GM19324 (cell line): Measurements from ENCODE around the gene TRAIP.
"Not testable (repeated sequence)": the region's sequence is repeated elsewhere in the genome, so short reads cannot be mapped to it uniquely, and the experiment has no call there.

ENCODE experiments used
- ATAC-seq: cut with Tn5 transposase; IDR thresholded peaks from one replicate; pipeline ENCODE4 v1.9.1; 2021; ENCODE audit warnings: mild to moderate bottlenecking, moderate library complexity; ENCODE audit not compliant: unreplicated experiment, low FRiP score

Gene TRAIP

DNA sequence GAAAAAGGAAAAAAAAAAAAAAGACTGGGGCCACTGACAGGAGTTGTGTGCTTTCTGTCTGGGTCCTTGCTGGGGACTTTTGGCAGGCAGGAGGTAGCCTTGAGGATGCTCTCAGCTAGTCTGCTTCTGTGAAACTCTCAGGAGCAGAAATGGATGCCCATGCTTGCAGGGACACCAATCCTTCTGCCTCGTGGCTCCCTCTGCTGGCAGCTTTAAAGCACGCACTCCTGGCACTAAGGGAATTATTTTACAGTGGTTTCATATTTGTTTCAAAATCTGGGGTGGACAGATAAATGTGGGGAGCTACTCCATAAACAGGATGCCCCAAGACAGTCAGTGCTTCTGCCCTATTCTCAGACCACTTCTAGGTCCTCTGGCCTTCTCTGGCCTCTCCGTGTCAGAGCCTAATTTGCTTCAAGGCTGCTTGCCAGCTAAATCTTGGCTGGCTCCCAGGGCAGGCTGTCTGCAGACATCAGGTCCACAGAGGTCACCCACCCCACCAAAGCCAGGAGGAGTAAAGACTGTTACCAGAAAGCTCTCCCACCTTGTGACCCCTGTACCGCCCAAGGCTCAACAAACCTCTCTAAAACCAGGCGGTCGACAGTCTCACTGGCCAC is 17.1 kb downstream of the TRAIP start:
- no peak for ATAC-seq

DNA sequence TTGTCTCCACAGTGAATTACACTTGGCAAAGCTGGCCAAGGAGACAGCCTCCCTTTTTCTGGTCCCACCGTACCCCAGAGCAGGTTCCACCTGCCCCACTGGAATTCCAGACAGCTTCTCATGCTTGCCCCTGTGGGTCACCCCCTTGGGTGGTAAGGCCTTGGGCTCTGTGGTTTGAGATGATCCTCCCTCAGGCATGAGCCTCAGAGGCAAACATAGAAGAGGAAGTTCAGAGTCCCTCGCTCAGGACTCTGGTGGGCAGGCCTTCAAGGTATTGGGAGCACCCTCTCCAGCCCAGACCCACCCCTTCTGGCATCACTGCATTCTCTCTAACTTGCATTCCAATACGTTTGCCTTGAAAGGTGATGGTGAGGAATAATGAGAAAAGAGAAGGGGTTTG is 25.0 kb downstream of the TRAIP start:
- ATAC-seq, result no peak

DNA sequence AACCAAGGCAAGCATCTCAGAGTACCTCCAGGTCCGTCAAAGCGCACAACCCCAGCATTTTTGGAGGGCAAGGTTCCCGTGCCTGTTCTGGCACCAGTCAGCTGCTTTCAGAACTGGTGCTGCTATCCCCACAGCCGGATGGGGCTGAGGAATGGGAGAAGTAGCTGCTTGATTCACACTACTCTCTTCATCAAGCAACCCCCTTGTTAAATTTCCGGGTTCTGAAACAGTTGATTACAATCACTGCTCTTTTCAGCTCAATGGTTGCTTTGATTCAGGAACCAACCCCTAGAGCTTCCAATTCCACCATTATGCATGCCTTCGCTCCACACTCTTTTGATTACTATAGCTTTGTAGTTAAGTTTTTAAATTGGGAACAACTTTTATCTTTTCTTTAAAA is 30.3 kb downstream of the TRAIP start:
- ATAC-seq, result no peak

DNA sequence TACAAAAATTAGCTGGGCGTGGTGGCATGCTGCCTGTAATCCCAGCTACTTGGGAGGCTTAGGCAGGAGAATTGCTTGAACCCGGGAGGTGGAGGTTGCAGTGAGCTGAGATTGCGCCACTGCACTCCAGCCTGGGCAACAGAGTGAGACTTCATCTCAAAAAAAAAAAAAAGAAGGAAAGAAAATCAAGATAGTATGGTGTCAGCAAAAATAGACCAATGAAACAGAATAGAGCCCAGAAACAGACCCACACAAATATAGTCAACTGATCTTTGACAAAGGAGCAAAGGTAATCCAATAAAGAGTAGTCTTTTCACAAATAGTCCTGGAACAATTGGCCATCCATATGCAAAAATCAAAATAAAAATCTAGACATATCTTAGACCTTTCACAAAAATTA is 33.2 kb downstream of the TRAIP start:
- not testable (repeated sequence) for ATAC-seq

DNA sequence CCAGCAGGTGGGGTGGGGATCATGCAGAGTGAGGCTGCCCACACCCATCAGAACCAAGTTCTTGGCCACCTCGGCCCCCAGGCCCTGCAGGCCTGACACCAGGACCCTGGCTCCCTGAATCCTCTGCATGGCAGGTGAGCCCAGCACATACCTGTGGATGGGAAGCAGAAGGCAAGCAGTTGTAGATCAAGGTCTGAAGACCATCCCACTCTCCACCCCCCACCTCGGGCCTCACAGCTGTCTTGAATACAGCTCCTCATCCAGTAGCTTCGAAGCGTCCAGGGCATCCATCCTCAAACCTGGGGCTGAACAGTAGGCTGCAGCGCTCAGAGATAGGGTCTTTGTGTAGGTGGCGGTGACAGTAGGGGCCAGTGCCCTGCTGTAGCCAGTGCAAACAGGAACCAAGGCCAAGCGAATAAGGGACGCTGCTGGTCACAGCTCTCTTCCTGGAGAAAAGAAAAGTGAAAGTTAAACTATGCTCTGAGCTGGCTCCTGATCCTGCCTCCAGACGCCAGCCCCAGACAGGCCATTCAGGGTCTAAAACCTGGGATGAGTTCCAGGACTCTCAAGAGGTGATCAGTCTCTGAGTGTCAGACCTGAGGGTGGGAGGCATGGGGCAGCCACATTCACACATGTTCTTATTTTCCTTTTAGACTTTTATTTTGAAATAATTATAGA is 42.7 kb downstream of the TRAIP start, which contains the start of gene UBA7:
TSS of gene UBA7 (minus strand) at position 457 of the 678 bp plus-strand sequence. CDS start at position 291, 166 bp downstream.
- peak; percentile 61 for ATAC-seq

DNA sequence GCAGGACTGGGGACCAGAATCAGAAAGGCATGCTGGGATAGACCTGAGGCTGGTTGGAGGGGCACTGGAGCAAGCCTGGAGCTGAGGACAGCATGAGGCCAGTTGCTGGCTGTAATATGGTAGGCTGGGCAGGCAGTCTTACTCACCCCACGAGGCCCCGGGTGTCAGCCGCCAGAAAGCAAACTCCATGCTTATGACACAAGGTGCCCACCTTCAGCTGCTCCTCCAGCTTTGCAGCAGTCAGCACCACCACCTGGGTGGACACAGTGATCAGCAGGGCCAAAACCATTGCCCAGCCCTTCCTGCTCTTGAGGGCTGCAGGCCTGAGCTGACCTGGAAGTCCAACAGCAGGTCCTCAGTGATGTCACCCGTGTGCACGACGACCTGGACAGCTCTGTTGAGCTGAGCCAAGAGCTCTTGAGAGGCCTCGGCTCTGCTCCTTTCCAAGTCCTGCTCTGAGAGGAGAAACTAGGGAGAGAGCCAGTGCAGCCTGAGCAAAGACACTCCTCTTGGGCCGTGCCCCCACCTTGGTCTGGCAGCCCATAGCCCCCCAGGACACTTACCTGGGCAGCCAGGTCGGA is 43.4 kb downstream of the TRAIP start:
- ATAC-seq, result no peak

DNA sequence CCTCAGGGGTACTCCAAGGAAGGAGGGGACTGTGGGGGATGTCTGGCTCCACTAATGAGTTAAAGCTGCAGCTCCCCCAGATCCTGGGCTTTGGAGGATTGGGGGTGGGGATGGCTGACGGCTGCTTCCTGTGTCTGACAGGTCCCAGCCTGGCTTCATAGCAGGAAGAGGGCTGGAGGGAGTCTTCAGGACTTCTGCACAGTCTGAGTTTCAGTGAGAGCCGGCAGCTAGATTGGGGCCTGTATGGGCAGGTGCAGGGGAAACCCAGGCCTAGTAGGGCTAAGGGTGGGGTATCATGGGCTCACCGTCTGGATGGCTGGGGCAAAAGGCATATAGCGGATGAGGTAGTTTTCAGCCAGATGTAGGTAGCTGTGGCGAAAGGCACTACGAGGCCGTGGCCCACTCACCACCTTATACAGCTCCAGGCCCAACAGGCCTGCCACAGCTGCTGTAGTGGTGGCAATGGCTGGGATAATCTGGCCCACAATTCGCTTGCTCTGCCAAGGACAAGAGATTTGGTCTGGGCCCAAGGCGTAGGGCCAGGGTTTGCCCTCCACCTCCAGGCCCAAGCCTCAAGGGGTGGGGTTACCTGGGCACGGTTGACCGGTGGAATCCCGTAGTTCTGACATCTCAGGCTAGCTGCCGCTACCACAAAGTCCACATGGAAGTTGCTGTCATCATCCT is 48.8 kb downstream of the TRAIP start:
- ATAC-seq, result no peak

DNA sequence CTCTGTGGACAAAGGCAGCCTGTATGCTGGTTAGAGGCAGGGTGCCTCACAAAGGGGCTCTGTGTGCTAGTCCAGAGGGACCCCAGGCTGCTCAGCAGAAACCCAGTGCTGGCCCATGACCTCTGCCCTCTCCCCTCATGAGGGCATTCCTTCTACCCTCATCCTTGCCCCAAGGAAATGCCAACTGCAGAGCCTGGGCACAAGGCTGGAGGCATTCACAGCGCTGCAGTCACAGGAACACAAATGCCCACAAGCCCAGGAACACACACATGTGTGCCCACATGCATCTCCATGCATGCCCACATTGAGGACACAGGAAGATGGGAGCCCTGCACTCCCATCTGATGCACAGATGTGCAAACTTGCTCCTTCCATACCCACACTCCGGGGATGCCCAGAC is 49.5 kb downstream of the TRAIP start:
- ATAC-seq, result no peak

DNA sequence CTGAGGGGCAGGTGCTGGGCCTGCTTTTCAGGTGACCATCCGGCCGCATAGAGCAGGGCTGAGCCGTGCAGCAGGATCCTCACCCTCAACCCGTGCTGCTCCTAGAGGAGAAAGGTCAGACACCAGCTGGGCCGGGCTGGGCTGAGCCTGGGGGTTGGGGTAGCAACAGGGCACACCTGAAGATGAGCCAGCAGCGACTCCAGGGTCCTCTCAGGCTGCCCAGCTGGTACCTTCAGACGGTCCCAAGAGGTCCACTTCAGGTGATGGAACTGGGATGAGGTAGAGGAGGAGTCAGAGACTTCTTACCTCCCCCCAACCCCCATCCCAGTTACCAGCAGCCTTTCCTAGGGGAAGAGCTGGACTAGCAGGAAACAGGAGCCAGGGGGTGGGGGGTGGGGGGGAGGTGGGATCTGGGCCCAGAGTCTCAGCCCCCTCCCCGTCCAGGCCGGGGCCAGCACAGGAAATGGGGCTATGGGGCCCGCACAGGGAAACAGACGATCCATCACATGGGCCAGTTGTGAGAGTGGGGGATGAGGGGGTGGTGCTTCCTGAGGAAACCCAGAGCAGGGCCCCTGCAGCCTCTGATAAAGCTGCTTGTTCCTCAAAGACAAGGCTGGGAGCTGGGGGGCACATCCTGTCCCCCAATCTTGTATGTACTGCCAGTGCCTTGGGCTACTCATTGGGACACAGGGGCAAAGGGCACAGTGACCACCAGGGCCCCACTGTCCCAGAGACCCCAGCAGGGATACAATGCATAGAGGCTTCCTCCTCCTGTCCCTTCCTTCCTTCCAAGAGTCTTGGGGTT is 50.3 kb downstream of the TRAIP start:
- no peak for ATAC-seq

DNA sequence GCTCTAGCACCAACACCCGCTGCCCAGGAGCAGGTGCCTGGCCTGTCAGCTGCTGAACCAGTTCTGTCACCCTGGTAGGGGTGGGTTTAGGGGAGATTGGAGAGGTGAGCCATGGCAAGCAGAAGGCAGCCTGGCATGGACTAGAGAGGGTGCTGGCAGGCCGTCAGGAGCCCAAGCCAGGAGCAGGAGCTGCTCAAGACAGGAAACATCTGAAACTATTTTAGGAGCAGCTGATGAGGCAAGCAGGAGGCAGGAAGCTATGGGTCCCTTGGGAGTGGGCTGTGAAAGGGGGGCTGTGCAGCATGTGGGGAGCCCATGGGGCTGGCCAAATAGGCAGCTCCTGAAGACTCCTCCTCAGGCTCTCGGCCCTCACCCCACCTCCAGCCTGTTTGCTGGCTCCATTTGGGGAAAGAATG is 51.0 kb downstream of the TRAIP start:
- ATAC-seq, result no peak

DNA sequence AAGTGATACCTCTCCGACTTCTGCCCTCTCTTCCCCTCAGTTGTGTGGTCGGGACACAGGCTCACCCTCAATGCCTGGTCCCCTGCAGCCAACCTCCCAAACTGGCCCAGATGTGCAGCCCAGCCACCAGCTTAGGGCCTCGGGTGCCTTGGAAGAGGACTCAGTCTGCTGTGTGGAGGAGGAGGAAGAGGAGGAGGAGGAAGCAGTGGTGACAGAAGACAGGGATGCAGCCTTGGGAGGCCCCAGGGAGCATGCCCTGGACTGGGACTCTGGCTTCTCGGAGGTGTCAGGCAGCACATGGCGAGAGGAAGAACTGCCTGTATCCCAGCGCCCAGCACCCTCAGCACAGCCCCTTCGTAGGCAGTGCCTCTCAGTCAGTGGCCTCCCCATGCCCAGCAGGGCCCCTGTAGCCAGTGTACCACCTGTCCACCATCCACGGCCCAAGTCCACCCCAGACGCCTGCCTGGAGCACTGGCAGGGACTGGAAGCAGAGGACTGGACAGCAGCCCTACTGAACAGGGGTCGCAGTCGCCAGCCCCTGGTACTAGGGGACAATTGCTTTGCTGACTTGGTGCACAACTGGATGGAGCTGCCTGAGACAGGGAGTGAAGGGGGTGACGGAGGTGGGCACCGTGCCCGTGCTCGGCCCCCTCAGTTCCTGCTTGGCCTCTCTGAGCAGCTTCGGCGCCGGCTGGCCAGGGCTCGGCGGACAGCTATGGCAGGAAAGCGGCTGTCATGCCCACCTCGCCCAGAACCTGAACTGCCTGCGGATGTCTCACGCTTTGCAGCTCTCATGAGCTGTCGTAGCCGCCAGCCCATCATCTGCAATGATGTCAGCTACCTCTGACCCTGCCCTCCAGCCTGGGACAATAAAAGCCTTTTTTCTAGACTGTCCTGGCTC is 52.0 kb downstream of the TRAIP start:
- no peak for ATAC-seq

DNA sequence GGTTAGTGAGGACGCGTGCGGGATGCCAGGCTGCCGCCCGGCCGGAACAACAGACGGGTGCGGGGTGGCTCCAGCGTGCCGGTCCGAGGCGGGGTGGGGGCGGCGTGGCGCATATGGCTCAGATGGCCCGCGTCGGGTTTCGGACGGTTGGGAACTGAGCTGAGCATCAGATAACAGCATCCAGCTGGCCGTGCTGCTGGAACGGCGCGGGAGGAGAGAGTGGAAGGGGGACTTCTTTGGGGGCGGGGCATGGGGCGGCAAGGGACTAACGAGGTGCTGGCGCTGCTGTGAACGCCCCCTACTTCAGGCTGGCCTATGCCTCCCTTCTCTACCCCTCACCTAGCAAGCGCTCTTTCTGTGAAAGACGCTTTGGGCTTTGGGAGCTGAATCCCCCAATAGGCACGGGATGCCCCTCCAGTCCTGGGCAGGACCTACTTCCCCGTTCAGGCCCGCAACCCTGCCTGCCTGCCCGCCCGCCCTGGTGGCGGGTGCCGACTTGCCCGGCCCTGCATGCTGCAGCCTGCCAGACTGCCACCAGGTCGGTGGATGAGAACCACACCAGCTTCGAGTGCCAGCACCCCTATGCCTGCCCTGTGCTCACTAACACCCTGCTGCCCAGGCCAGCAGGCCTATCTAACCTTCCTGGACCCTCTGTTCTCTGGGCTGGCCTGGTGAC is 52.8 kb downstream of the TRAIP start:
- no peak for ATAC-seq

DNA sequence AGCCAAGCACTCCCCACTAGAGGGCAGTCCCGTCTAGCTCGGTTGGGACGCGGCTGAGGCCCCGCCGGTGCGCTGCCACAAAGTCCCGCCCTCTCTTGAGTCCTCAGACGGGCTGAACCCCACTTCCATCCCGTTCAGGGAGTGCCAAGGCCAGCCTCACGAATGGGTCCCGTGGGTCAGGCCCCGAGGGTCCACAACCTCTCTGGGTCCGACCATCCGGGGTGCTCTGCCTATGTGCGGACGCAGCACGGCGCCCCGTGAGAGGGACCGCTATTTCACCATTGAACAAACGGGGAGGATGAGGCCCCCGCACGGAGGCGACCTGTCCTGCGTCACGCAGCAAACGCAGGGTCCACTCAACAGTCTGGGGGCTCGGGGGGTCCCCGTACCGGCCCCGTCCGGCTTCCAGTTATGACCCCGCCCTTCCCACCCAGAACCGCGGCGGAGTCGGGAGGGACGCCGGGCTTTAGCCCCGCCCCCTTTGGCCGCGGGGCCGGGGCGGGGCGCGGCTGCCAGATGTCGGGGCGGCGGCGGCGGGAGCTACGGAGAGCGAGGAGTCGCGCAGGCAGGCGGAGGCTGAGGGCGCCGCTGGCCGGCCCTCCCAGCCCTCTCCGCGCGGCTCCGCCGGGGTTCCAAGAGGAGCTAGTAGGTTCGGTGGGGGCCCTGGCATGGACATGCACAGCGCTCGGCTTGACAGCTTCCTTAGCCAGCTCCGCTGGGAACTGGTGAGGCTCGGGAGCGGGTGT is 53.5 kb downstream of the TRAIP start, which contains the start of gene INKA1:
TSS of gene INKA1 (plus strand) at position 543 of the 746 bp plus-strand sequence. CDS start at position 675, 132 bp downstream.
- ATAC-seq, result peak; percentile 69

DNA sequence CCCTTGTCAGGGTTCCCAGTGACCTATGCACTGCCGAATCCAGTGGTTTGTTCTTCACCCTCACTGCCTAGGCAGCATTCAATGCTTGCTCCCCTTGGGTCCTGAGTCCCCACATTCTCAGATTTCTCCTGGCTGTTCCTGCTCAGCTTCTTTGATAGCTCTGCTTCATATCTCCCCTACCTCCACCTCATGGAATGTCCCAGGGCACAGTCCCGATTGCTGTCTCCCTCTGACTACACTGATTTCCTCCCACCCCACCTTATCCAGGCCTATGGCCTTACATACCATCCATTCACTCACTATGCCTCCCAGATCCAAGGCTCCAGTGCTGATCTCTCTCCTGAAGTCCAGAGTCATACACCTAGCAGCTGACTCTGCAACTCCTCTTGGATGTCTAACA is 55.2 kb downstream of the TRAIP start:
- ATAC-seq, result no peak

DNA sequence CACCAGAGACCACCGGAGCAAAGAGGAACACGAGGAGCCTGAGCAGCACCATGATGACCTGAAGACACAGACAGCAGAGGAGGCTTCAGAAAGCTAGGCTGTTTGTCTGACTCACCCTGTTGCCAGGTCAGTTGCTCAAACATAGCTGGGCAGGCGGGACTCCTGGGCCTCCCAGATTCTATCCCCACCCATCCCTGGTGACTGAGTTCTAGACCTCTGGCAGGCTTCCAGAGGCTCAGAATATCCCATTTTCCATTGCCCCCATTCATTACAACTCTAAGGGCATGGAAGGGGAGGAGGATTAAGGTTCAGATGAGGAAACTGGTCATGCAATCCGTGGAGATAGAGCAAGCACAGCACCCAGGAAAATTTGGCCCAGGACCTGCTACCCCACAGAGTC is 56.6 kb downstream of the TRAIP start, which contains the start of gene CDHR4:
TSS of gene CDHR4 (minus strand) at position 113 of the 400 bp plus-strand sequence. CDS start at position 52, 61 bp downstream.
- ATAC-seq, result no peak

DNA sequence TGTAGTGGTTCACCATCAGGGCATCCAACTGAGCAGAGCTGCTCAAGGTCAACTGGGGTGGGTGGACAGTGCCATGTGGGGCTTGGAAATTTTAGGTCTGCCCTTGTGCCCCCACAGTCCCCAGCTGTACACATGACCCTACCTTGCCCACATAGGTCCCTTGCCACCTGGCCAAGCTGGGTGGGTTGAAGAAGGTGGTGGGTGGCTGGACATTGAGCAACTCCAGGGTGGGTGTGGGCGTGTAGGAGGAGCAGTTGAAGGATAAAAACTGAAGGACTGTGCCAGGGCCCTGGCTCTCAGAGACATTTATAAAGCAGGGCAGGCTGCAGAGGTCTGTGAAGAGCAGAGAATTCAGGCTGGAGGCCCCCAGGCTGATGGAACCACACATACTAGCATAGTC is 57.3 kb downstream of the TRAIP start:
- ATAC-seq, result no peak

DNA sequence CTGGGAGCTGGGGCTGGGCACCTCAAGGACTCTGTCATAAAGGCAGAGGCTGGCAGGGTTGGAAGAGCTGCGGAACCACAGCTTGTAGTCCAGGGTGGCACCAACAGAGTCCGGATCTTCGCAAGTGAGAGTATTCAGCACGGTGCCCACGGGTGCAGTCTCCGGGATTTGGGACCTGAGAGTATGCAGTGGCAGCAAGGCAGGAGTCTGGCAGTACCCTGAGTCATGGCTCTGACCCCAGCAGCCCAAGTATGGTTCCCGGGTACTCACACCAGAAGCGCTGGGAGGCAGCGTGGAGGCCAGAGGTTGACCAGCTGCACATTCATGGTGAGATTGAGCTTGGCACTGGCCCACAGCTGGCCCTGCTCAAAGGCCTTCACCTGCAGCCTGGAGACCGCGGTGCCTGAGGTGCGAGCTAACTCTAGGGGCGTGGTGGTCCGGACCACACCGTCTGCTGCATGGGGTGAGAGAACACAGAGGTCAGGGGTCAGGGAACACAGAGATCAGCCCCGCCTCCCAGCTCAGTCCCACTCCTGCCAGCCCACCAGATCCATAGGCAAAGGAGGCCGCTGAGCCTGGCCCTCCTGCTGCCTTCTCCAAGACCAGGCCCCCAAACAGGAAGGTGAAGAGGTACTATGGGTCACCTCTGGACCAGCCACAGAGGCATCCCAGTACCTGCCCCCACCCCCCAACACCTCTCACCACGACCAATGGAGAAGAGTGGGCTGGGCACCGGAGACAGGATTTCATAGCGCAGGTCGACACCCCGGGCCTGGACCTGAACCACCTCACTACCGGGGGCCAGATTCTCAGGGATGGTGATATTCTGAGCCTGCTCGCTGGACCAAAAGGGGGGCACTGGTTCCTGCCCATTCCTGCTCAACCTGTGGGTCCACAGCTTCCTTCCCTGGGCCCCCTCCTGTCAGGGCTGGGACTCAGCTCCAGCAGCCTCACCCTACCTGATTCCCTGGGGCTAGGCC is 61.1 kb downstream of the TRAIP start:
- ATAC-seq, result no peak
